Activated naive CD8-positive, alpha-beta T cell treated with anti-CD3 and anti-CD28 coated beads, Interleukin-2, amount 50 U/mL, for 24 hours (primary cell): Measurements from ENCODE around the gene SPINK1.
"Not testable (repeated sequence)": the region's sequence is repeated elsewhere in the genome, so short reads cannot be mapped to it uniquely, and the experiment has no call there.

ENCODE experiments used
- ATAC-seq: fragments of 150-1000 bp; cut with Tn5 transposase; one replicate; pipeline ENCODE4 v1.10.0; 2021
- DNase-seq: peaks from one replicate; pipeline ENCODE4 v3.0.0; 2021
- H3K27ac Mint-ChIP-seq: one replicate; pipeline ENCODE4 v1.8.0; 2021; ENCODE audit warnings: mild to moderate bottlenecking, mixed read lengths
- H3K27me3 Mint-ChIP-seq: one replicate; pipeline ENCODE4 v1.8.0; 2021; ENCODE audit warnings: mixed read lengths
- H3K36me3 Mint-ChIP-seq: one replicate; pipeline ENCODE4 v1.8.0; 2021; ENCODE audit warnings: low read depth, mixed read lengths
- H3K4me1 Mint-ChIP-seq: one replicate; pipeline ENCODE4 v1.8.0; 2021; ENCODE audit warnings: mixed read lengths
- H3K4me3 Mint-ChIP-seq: one replicate; pipeline ENCODE4 v1.8.0; 2021; ENCODE audit warnings: mild to moderate bottlenecking, moderate library complexity, mixed read lengths
- H3K9me3 Mint-ChIP-seq: one replicate; pipeline ENCODE4 v1.8.0; 2021; ENCODE audit warnings: mixed read lengths

Gene SPINK1

GRCh38 chr5:147836439-147836838, 5.0 kb upstream of the SPINK1 start:
- Mint-ChIP-seq H3K36me3 (no peaks in the 10 kb centered on the region), H3K9me3 (no peaks in the 10 kb centered on the region), H3K27ac (no peak overlapping the region), H3K27me3 (peaks cover 9% of the 10 kb centered on the region), H3K4me1 (no peaks in the 10 kb centered on the region), H3K4me3 (no peak overlapping the region)
- ATAC-seq (no peak), DNase-seq (no peak)

DNA sequence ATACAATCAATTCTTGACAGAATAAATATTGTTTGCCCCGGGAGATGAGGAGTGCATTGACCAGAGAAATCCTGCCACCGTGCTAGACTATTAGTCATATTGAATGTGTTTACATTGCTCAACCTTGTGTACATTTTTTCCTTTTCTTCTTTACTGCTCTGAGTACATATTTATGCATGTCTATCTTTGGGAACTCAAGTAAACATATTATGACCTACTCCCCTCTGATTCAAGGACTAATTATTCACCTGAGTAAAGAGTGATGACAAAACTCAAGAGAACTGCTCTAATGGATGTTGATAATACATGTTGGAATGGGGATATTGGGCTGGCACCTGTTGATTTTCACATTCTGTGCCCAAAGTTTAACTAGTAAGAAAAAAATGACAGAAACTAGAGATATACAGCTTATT, 3.9 kb upstream of the SPINK1 start:
- H3K36me3 Mint-ChIP-seq = no peaks in the 10 kb centered on the region
- H3K27ac Mint-ChIP-seq = no peak overlapping the region
- H3K4me1 Mint-ChIP-seq = no peaks in the 10 kb centered on the region
- H3K9me3 Mint-ChIP-seq = no peaks in the 10 kb centered on the region
- no peak for ATAC-seq
- peaks cover 9% of the 10 kb centered on the region for H3K27me3 Mint-ChIP-seq
- no peak for DNase-seq
- H3K4me3 Mint-ChIP-seq = no peak overlapping the region

DNA sequence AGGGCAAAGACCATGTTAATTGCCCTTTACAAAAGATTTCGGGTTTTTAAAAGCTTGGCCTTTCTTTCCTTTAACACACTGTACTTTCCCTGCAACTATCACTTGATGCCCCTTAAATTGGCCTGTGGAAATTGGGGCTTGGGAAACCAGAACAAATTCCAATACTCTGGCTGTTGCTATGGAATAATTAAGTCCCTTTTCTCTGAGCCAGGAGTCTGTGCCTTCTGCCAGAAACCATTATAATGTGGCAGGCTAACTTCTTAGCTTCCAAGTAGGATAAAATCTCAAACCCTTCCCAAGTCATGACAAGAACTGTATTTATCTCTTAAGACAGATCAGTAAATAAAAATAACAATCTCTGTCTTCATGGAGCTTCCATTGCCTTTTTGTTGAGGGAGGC, 1.1 kb upstream of the SPINK1 start:
- no peak for ATAC-seq

DNA sequence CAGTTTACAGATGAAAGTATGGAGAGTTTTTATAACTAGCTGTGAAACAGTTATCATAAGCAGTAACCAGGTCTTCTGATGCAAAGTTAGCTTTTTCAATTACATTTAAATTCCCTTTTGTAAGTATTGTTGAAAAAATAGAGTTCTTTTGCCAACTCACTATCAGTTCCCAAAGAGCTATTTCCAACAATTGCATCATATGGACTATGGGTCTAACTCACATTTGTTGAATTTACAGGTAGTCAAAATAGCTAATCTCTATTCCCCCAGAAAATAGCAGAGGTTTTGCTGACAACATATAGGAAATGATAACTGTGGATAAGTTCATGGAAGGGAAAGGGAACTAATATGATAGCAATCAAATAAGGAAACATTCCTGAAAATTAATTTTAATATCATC, 1.4 kb downstream of the SPINK1 start:
- Mint-ChIP-seq H3K27me3 (peaks cover 7% of the 10 kb centered on the region), H3K4me1 (no peaks in the 10 kb centered on the region), H3K27ac (no peak overlapping the region), H3K36me3 (no peaks in the 10 kb centered on the region), H3K4me3 (no peak overlapping the region), H3K9me3 (no peaks in the 10 kb centered on the region)
- no peak for DNase-seq
- no peak for ATAC-seq

More for the DNA sequence above, 1.1 kb upstream of the SPINK1 start:
- H3K36me3 Mint-ChIP-seq = no peaks in the 10 kb centered on the region
- H3K27me3 Mint-ChIP-seq = peaks cover 5% of the 10 kb centered on the region
- no peak overlapping the region for H3K4me3 Mint-ChIP-seq
- H3K27ac Mint-ChIP-seq = no peak overlapping the region
- no peaks in the 10 kb centered on the region for H3K4me1 Mint-ChIP-seq
- no peak for DNase-seq
- H3K9me3 Mint-ChIP-seq = no peaks in the 10 kb centered on the region

DNA sequence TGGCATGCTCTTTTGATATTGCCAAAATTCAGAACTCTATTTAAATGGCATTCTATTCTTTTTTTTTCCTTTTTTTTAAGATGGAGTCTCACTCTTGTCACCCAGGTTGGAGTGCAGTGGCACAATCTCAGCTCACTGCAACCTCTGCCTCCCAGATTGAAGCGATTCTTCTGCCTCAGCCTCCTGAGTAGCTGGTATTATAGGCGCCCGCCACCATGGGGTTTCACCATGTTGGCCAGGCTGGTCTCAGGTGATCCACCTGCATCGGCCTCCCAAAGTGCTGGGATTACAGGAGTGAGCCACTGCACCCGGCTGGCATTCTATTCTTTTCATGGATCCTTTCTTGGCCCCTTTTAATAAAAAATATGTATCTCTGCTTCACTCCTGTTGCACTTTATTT, 4.5 kb downstream of the SPINK1 start:
- not testable (repeated sequence) for H3K4me1 Mint-ChIP-seq, H3K27ac Mint-ChIP-seq, H3K36me3 Mint-ChIP-seq, H3K9me3 Mint-ChIP-seq, DNase-seq, ATAC-seq, H3K4me3 Mint-ChIP-seq, H3K27me3 Mint-ChIP-seq

DNA sequence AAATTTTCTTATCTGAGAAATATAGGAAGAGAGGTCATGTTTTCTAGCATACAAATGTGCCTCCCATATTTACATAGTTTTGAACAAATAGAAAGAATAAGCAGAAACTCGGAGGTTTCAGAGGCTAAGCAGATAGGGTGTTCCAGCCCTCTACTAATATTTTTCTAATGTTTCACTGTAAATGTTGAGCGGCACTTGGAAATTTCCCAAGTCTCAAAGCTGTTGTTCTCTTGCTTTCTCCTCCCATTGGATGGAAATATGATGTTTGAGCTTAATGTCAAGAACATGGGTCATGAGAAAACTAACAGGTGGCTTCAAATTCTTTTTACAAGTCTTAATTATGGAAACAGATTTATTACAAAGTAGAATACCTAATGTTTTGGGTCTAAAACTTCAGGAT, 5.1 kb downstream of the SPINK1 start:
- no peaks in the 10 kb centered on the region for H3K36me3 Mint-ChIP-seq
- no peak for ATAC-seq

DNA sequence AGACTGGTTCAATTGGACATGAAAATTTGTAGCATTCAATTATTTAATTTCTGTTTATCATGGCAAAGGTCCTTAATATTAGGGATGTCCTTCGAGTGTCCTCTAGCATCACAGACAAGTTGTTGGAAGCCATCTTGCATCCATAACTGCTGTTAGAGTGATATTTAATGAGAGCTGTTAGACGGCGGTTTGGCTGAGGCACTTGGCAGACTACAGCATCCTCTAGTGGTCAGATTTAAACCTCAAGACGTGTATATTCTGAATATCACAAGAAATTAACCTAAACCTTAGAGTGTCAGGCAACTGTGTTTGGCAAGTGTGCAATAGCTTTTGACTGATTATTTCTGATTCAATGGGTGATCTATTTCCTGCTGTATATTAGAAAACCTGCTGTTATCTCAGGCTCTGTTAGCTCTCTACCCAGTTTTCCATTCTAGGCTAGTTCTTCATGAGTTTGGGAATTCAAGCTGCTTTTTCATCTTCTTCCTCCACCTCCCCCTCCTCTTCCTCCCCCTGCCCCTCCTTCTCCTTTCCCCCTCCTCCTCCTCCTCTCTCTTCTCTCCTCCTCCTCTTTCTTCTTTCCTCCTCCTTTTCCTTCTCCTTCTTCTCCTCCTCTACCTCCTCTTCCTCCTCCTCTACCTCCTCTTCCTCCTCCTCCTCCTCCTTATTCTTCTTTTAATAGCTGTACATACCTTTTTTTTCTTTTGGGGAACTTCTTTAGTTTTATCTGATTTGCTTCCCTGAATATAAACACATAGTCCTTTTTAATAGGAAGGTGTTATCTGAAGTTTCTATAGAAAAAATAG, 8.6 kb downstream of the SPINK1 start:
- Mint-ChIP-seq H3K27me3 (peaks cover 2% of the 10 kb centered on the region), H3K36me3 (no peaks in the 10 kb centered on the region), H3K9me3 (no peaks in the 10 kb centered on the region), H3K27ac (no peak overlapping the region), H3K4me1 (no peaks in the 10 kb centered on the region), H3K4me3 (no peak overlapping the region)
- peak; percentile 29 for DNase-seq
- peak; percentile 90 for ATAC-seq

More for the DNA sequence above, 5.1 kb downstream of the SPINK1 start:
- Mint-ChIP-seq H3K27me3 (peaks cover 2% of the 10 kb centered on the region), H3K27ac (no peak overlapping the region), H3K4me1 (no peaks in the 10 kb centered on the region), H3K4me3 (no peak overlapping the region), H3K9me3 (no peaks in the 10 kb centered on the region)
- DNase-seq = no peak

- ATAC-seq, H3K36me3 Mint-ChIP-seq, H3K27me3 Mint-ChIP-seq, H3K9me3 Mint-ChIP-seq, H3K4me3 Mint-ChIP-seq, H3K27ac Mint-ChIP-seq, DNase-seq, H3K4me1 Mint-ChIP-seq: not testable (repeated sequence)
Measured at GRCh38 chr5:147822222-147822621, 9.2 kb downstream of the SPINK1 start.

GRCh38 chr5:147821766-147822165, 9.7 kb downstream of the SPINK1 start:
- H3K9me3 Mint-ChIP-seq = no peaks in the 10 kb centered on the region
- no peak overlapping the region for H3K27ac Mint-ChIP-seq
- H3K4me1 Mint-ChIP-seq = no peaks in the 10 kb centered on the region
- DNase-seq = no peak
- no peaks in the 10 kb centered on the region for H3K36me3 Mint-ChIP-seq
- H3K4me3 Mint-ChIP-seq = no peak overlapping the region
- ATAC-seq = no peak
- H3K27me3 Mint-ChIP-seq = no peaks in the 10 kb centered on the region

GRCh38 chr5:147819261-147819770, 12.2 kb downstream of the SPINK1 start:
- no peaks in the 10 kb centered on the region for H3K36me3 Mint-ChIP-seq
- H3K9me3 Mint-ChIP-seq = no peaks in the 10 kb centered on the region
- no peak overlapping the region for H3K4me3 Mint-ChIP-seq
- DNase-seq (no peak), ATAC-seq (no peak)
- no peaks in the 10 kb centered on the region for H3K27me3 Mint-ChIP-seq
- H3K4me1 Mint-ChIP-seq = no peaks in the 10 kb centered on the region
- no peak overlapping the region for H3K27ac Mint-ChIP-seq

DNA sequence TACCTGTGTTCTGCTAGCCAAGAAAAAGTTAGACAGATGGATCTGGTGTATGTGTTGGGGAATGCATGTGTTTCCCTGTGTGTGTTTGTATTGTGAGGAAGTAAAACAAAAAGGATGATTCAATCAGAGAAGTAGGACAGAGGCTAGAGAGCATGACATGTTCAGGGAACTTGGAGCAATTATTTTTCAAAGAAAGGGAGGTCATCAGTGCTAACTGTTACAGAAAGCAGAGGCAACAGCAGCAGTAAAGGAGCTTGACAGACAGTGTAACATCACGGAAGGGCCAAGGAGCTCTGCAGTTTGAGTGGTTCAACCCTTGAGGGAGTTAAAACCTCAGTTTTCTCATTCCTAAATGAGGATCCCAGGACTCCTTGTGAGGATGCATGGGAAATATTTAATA, 13.2 kb downstream of the SPINK1 start:
- DNase-seq (no peak), ATAC-seq (no peak)
- Mint-ChIP-seq H3K27ac (no peak overlapping the region), H3K27me3 (no peaks in the 10 kb centered on the region), H3K9me3 (no peaks in the 10 kb centered on the region), H3K4me1 (no peaks in the 10 kb centered on the region), H3K4me3 (no peak overlapping the region), H3K36me3 (no peaks in the 10 kb centered on the region)

- H3K9me3 Mint-ChIP-seq = no peaks in the 10 kb centered on the region
- DNase-seq (no peak), ATAC-seq (no peak)
- no peak overlapping the region for H3K27ac Mint-ChIP-seq
- H3K27me3 Mint-ChIP-seq = no peaks in the 10 kb centered on the region
- H3K4me3 Mint-ChIP-seq = no peak overlapping the region
- no peaks in the 10 kb centered on the region for H3K4me1 Mint-ChIP-seq
- H3K36me3 Mint-ChIP-seq = no peaks in the 10 kb centered on the region
Measured at GRCh38 chr5:147813696-147814095, 17.8 kb downstream of the SPINK1 start.

- DNase-seq = no peak
- no peak overlapping the region for H3K4me3 Mint-ChIP-seq
Measured at GRCh38 chr5:147809830-147810666, 21.4 kb downstream of the SPINK1 start.

GRCh38 chr5:147805030-147805454, 26.4 kb downstream of the SPINK1 start:
- Mint-ChIP-seq H3K9me3 (no peaks in the 10 kb centered on the region), H3K27me3 (peaks cover 6% of the 10 kb centered on the region)
- peak; percentile 90 for ATAC-seq

More at GRCh38 chr5:147809830-147810666, 21.4 kb downstream of the SPINK1 start:
- Mint-ChIP-seq H3K4me1 (peaks cover 8% of the 10 kb centered on the region), H3K9me3 (no peaks in the 10 kb centered on the region), H3K27ac (no peak overlapping the region), H3K36me3 (no peaks in the 10 kb centered on the region), H3K27me3 (peaks cover 1% of the 10 kb centered on the region)
- no peak for ATAC-seq

DNA sequence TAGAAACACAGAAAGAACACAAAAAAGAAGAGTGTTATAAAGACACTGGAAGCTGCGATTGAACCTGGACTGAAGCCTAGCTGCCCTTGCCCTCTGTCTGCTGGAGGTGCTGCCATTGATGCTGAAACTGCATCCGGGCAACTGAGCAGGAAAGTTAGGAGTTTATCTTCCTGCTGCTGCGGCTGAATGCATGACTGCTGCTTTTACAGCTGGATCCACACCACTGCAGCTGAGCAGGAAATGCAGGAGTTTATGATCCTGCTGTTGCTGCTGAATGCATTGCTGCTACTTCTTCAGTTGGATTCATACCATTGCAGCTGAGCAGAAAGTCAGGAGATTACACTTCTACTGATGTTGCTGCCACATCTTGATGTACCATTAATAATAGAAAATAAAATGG, 27.1 kb downstream of the SPINK1 start:
- Mint-ChIP-seq H3K27me3 (peaks cover 9% of the 10 kb centered on the region), H3K27ac (no peak overlapping the region), H3K9me3 (no peaks in the 10 kb centered on the region), H3K4me1 (peaks cover 17% of the 10 kb centered on the region), H3K4me3 (no peak overlapping the region), H3K36me3 (no peaks in the 10 kb centered on the region)
- ATAC-seq = no peak
- DNase-seq = no peak

More at GRCh38 chr5:147805030-147805454, 26.4 kb downstream of the SPINK1 start:
- peak; percentile 46 for DNase-seq
- no peak overlapping the region for H3K27ac Mint-ChIP-seq
- H3K36me3 Mint-ChIP-seq = no peaks in the 10 kb centered on the region
- H3K4me1 Mint-ChIP-seq = peaks cover 17% of the 10 kb centered on the region
- no peak overlapping the region for H3K4me3 Mint-ChIP-seq
